SH-SY5Y (cell line): ENCODE measurements around the gene PNPLA6.

ENCODE experiments used
- GATA2 ChIP-seq: IDR thresholded peaks from 2 replicates; pipeline ENCODE4 v1.6.1; 2011; ENCODE audit warnings: mild to moderate bottlenecking, low read depth, low read length
- GATA3 ChIP-seq: IDR thresholded peaks from 2 replicates; pipeline ENCODE4 v1.6.1; 2011; ENCODE audit warnings: low read depth, mild to moderate bottlenecking, low read length, moderate library complexity

GRCh38 chr19:7552781-7553180 is 17.3 kb downstream of the PNPLA6 start:
- no peak for TF ChIP-seq GATA2
- no peak for TF ChIP-seq GATA3
